Liver (tissue), 9 donors: ENCODE measurements around the gene LTA4H. TPM values are rescaled to one million over a fixed set of nuclear protein-coding genes. Genes with fewer than 3 reads are reported as not detected.

ENCODE experiments used
- DNase-seq: peaks from one replicate; pipeline ENCODE4 v3.0.0-alpha.2; 2017; ENCODE audit warnings: low spot score
- H3K27ac ChIP-seq, 2 donors: one replicate each; pipeline ENCODE4 v1.7.0; 2013; ENCODE audit warnings: inconsistent platforms in 2 of 2, low read length in 2 of 2, control low read depth in 1 of 2, low read depth in 1 of 2, mild to moderate bottlenecking in 1 of 2
- H3K27me3 ChIP-seq, 4 donors: one replicate each; pipeline versions ENCODE4 v1.6.1 to v1.7.0; 2013; ENCODE audit warnings: low read length in 3 of 4, inconsistent platforms in 1 of 4, mild to moderate bottlenecking in 1 of 4, moderate library complexity in 1 of 4; ENCODE audit not compliant: control insufficient read depth in 4 of 4, insufficient read depth in 4 of 4
- H3K36me3 ChIP-seq, 4 donors: one replicate each; pipeline versions ENCODE4 v1.6.1 to v1.7.0; 2013; ENCODE audit warnings: low read length in 3 of 4, mild to moderate bottlenecking in 3 of 4, low read depth in 1 of 4, moderate library complexity in 1 of 4; ENCODE audit not compliant: control insufficient read depth in 4 of 4, insufficient read depth in 3 of 4
- H3K4me1 ChIP-seq, 4 donors: one replicate each; pipeline versions ENCODE4 v1.6.1 to v1.7.0; 2013; ENCODE audit warnings: low read length in 3 of 4, mild to moderate bottlenecking in 3 of 4, moderate library complexity in 1 of 4; ENCODE audit not compliant: control insufficient read depth in 4 of 4, insufficient read depth in 4 of 4
- H3K4me3 ChIP-seq, 3 donors: one replicate each; pipeline versions ENCODE4 v1.6.1 to v1.7.0; 2013; ENCODE audit warnings: low read length in 3 of 3, control low read depth in 1 of 3, low read depth in 1 of 3, mild to moderate bottlenecking in 1 of 3
- H3K9ac ChIP-seq, 2 donors: one replicate each; pipeline ENCODE4 v1.7.0; 2013; ENCODE audit warnings: low read length in 2 of 2, mild to moderate bottlenecking in 2 of 2, moderate library complexity in 2 of 2, control low read depth in 1 of 2, low read depth in 1 of 2
- H3K9me3 ChIP-seq, 4 donors: one replicate each; pipeline versions ENCODE4 v1.6.1 to v1.7.0; 2013; ENCODE audit warnings: low read length in 3 of 4; ENCODE audit not compliant: control insufficient read depth in 4 of 4
- FOXA1 ChIP-seq: IDR thresholded peaks from 2 replicates; pipeline ENCODE4 v1.6.1; 2016; ENCODE audit warnings: antibody characterized with exemption
- FOXA2 ChIP-seq: IDR thresholded peaks from 2 replicates; pipeline ENCODE4 v1.6.1; 2016; ENCODE audit warnings: antibody characterized with exemption
- GABPA ChIP-seq, 2 donors: IDR thresholded peaks in 1 of 2; conservative IDR thresholded peaks in 1 of 2; 2 replicates each; pipeline ENCODE4 v1.6.1; 2016; ENCODE audit warnings: antibody characterized with exemption in 2 of 2, mild to moderate bottlenecking in 1 of 2, moderate library complexity in 1 of 2
- HNF4A ChIP-seq, 2 donors: conservative IDR thresholded peaks; 2 replicates each; pipeline ENCODE4 v1.6.1; 2016; ENCODE audit warnings: antibody characterized with exemption in 2 of 2, mild to moderate bottlenecking in 2 of 2
- HNF4G ChIP-seq: IDR thresholded peaks from 2 replicates; pipeline ENCODE4 v1.6.1; 2016; ENCODE audit warnings: antibody characterized with exemption
- NR2F2 ChIP-seq: IDR thresholded peaks from 2 replicates; pipeline ENCODE4 v1.6.1; 2016; ENCODE audit warnings: antibody characterized with exemption
- RAD21 ChIP-seq, 2 donors: IDR thresholded peaks; 2 replicates each; pipeline ENCODE4 v1.6.1; 2016; ENCODE audit warnings: antibody characterized with exemption in 2 of 2, mild to moderate bottlenecking in 2 of 2
- SP1 ChIP-seq: IDR thresholded peaks from 2 replicates; pipeline ENCODE4 v1.6.1; 2018; ENCODE audit warnings: antibody characterized with exemption, mild to moderate bottlenecking
- TAF1 ChIP-seq: conservative IDR thresholded peaks from 2 replicates; pipeline ENCODE4 v1.6.1; 2016; ENCODE audit warnings: antibody characterized with exemption, mild to moderate bottlenecking
- WGBS: extraction: QIAGEN DNeasy Blood & Tissue Kit; methylation state at CpG from one replicate; pipeline ENCODE4 v1.1.7; 2013; 5-methylcytosine and 5-hydroxymethylcytosine counted together
- polyA plus RNA-seq, 2 donors: library from polyadenylated mRNA; stranded (reverse) in 1 of 2; unstranded in 1 of 2; fragments of 200-250 nt in 1 of 2; fragments of >200 nt in 1 of 2; fragmentation: Nextera tagmentation in 1 of 2; extraction: Ambion mirVana in 1 of 2; gene quantifications; one replicate each; pipeline versions ENCODE4 v1.2.1 to v1.2.3, GENCODE V29; 2013 to 2015
- total RNA-seq, 2 donors: library from RNA; depleted of rRNA; stranded (reverse); fragments of >200 nt; gene quantifications; one replicate each; pipeline ENCODE4 v1.2.3, GENCODE V29; 2014
- TF ChIP-seq, protein P1 (sequence below): IDR thresholded peaks from 2 replicates; pipeline ENCODE4 v1.6.1; 2016; ENCODE audit warnings: antibody characterized with exemption
- TF ChIP-seq, protein P2 (sequence below): IDR thresholded peaks from 2 replicates; pipeline ENCODE4 v1.6.1; 2016; ENCODE audit warnings: antibody characterized with exemption
- TF ChIP-seq, protein P3 (sequence below): fragments of 150-350 bp; IDR thresholded peaks from 2 replicates; pipeline ENCODE4 v1.5.1; 2017; ENCODE audit warnings: improper control_type of control experiment, low read depth, low read length; ENCODE audit not compliant: missing input control
- TF ChIP-seq, protein P4 (sequence below): IDR thresholded peaks from 2 replicates; pipeline ENCODE4 v1.6.1; 2016; ENCODE audit warnings: antibody characterized with exemption
- donor health status: healthy.
- donor health status: healthy.
- donor health status: healthy.
- donor health status: healthy.
- donor health status: healthy.

Gene LTA4H
- total and polyA plus RNA-seq, 4 donors: 16.6 to 34.5 (median 20.9) TPM

DNA sequence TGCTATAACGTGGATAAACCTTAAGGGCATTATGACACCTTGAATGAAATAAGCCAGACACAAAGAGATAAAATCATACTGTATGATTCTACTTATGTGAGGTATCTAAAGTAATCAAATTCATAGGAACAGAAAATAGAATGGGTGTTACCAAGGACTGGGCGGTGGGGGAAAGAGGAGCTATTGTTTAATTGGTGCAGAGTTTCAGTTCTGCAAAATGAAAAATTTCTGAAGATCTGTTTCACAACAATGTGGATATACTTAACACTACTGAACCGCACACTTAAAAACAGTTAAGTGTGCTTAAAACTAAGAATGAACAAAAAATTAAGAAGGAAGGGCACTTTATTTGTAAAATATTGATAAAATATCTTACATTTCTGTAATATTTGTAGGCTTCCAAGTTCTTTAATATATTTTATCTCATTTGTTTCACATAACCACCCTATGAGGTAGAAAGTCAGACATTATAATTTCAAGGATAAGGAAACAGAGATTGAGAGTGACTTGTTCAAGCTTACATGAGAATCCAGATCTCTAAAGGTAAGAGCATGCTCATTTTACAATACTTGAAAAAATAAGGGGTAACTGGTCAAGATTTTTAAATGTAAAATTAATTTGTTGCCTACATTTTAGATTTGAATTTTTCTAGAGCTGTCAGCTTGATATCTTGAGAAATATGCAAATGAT is 14.9 kb downstream of the LTA4H start:
- H3K9me3 ChIP-seq: no peaks in the 10 kb centered on the region
- H3K4me1 ChIP-seq: no peaks in the 10 kb centered on the region
- 87% methylated on average over 3 of the region's 3 CpGs for WGBS
- TF ChIP-seq NR2F2 (no peak), TAF1 (no peak), GABPA (IDR thresholded peaks at IDR 0.05 in 1 of 2, conservative IDR thresholded peaks at IDR 0.05 in 1 of 2) (no peak), FOXA2 (no peak), SP1 (no peak)
- TF ChIP-seq, protein P1, sequence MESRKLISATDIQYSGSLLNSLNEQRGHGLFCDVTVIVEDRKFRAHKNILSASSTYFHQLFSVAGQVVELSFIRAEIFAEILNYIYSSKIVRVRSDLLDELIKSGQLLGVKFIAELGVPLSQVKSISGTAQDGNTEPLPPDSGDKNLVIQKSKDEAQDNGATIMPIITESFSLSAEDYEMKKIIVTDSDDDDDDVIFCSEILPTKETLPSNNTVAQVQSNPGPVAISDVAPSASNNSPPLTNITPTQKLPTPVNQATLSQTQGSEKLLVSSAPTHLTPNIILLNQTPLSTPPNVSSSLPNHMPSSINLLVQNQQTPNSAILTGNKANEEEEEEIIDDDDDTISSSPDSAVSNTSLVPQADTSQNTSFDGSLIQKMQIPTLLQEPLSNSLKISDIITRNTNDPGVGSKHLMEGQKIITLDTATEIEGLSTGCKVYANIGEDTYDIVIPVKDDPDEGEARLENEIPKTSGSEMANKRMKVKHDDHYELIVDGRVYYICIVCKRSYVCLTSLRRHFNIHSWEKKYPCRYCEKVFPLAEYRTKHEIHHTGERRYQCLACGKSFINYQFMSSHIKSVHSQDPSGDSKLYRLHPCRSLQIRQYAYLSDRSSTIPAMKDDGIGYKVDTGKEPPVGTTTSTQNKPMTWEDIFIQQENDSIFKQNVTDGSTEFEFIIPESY: no peak
- TF ChIP-seq, protein P2, sequence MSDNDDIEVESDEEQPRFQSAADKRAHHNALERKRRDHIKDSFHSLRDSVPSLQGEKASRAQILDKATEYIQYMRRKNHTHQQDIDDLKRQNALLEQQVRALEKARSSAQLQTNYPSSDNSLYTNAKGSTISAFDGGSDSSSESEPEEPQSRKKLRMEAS: no peak
- TF ChIP-seq, protein P3, sequence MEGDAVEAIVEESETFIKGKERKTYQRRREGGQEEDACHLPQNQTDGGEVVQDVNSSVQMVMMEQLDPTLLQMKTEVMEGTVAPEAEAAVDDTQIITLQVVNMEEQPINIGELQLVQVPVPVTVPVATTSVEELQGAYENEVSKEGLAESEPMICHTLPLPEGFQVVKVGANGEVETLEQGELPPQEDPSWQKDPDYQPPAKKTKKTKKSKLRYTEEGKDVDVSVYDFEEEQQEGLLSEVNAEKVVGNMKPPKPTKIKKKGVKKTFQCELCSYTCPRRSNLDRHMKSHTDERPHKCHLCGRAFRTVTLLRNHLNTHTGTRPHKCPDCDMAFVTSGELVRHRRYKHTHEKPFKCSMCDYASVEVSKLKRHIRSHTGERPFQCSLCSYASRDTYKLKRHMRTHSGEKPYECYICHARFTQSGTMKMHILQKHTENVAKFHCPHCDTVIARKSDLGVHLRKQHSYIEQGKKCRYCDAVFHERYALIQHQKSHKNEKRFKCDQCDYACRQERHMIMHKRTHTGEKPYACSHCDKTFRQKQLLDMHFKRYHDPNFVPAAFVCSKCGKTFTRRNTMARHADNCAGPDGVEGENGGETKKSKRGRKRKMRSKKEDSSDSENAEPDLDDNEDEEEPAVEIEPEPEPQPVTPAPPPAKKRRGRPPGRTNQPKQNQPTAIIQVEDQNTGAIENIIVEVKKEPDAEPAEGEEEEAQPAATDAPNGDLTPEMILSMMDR: no peak
- DNase-seq: no peak
- no peak overlapping the region for H3K27ac ChIP-seq
- no peaks in the 10 kb centered on the region for H3K27me3 ChIP-seq
- no peak overlapping the region for H3K4me3 ChIP-seq
- peaks cover 7 to 35% (median 16%) of the 10 kb centered on the region in 4 donors for H3K36me3 ChIP-seq
- H3K9ac ChIP-seq: no peak overlapping the region

DNA sequence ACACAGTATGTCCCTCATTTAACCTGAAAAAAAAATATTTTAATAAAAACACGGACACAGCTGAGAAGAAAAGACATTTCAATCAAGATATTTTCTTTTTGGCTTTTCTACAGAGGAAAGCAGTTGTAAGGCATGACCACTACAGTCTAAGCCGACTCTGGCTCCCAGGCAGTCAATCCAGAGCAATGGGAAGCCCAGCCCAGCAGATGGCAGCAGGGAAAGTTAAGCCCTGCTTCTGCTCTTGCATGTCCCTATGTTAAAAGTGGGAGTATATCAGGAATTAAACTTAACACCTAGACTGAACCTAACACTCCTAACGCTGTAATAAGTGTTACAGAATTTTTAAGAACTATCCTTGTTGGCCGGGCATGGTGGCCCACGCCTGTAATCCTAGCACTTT is 19.7 kb downstream of the LTA4H start:
- Histone ChIP-seq H3K27me3 (no peaks in the 10 kb centered on the region), H3K36me3 (peaks cover 8 to 49% (median 33%) of the 10 kb centered on the region in 4 donors), H3K27ac (no peak overlapping the region), H3K4me1 (no peaks in the 10 kb centered on the region), H3K4me3 (no peak overlapping the region), H3K9me3 (no peaks in the 10 kb centered on the region), H3K9ac (no peak overlapping the region)
- no peak for TF ChIP-seq NR2F2
- TF ChIP-seq, protein P4, sequence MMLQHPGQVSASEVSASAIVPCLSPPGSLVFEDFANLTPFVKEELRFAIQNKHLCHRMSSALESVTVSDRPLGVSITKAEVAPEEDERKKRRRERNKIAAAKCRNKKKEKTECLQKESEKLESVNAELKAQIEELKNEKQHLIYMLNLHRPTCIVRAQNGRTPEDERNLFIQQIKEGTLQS: no peak
- TF ChIP-seq RAD21 (IDR thresholded peaks at IDR 0.05): peak; percentile 62 to 77
- TF ChIP-seq HNF4A (conservative IDR thresholded peaks at IDR 0.05): no peak
- TF ChIP-seq, protein P3: peak; percentile 42
- no peak for TF ChIP-seq HNF4G
- TF ChIP-seq FOXA1: no peak
- 77% methylated on average over 5 of the region's 5 CpGs for WGBS
- DNase-seq: no peak
